Loucy (cell line): ENCODE results near the gene POU2F1.
"Not testable (repeated sequence)": the region's sequence is repeated elsewhere in the genome, so short reads cannot be mapped to it uniquely, and the experiment has no call there.

Source experiments
- H2AFZ ChIP-seq: fragments of 200-600 bp; sonication (generic); 2 replicates; pipeline ENCODE4 v1.6.0; 2016; ENCODE audit warnings: antibody characterized with exemption, mild to moderate bottlenecking, low read length, moderate library complexity
- H3F3A ChIP-seq: fragments of 200-600 bp; 2 replicates; pipeline ENCODE4 v1.6.0; 2016; ENCODE audit warnings: antibody characterized with exemption, low read depth, mild to moderate bottlenecking
- H3K27me3 ChIP-seq: fragments of 200-600 bp; sonication (generic); 2 replicates; pipeline ENCODE4 v1.6.1; 2014; ENCODE audit warnings: low read length, mild to moderate bottlenecking; ENCODE audit not compliant: insufficient read depth, poor library complexity, severe bottlenecking
- H3K36me3 ChIP-seq: fragments of 200-600 bp; sonication (generic); 2 replicates; pipeline ENCODE4 v1.6.1; 2016; ENCODE audit warnings: low read length; ENCODE audit not compliant: insufficient read depth
- H3K4me1 ChIP-seq: fragments of 200-600 bp; sonication (generic); 2 replicates; pipeline ENCODE4 v1.5.1; 2014; ENCODE audit warnings: low read length, mild to moderate bottlenecking; ENCODE audit not compliant: insufficient read depth, poor library complexity, severe bottlenecking
- H3K4me2 ChIP-seq: fragments of 200-600 bp; sonication (generic); 2 replicates; pipeline ENCODE4 v1.6.0; 2014; ENCODE audit warnings: antibody characterized with exemption, low read length, low read depth, mild to moderate bottlenecking; ENCODE audit not compliant: poor library complexity, severe bottlenecking
- H3K4me3 ChIP-seq: fragments of 200-600 bp; sonication (generic); 2 replicates; pipeline ENCODE4 v1.5.1; 2014; ENCODE audit warnings: low read length, mild to moderate bottlenecking, mixed read lengths; ENCODE audit not compliant: poor library complexity, severe bottlenecking
- H3K79me2 ChIP-seq: fragments of 200-600 bp; sonication (generic); 2 replicates; pipeline ENCODE4 v1.6.1; 2014; ENCODE audit warnings: low read length; ENCODE audit not compliant: insufficient read depth
- H3K9ac ChIP-seq: fragments of 200-600 bp; sonication (generic); 2 replicates; pipeline ENCODE4 v1.6.0; 2014; ENCODE audit warnings: mild to moderate bottlenecking, low read depth, low read length, moderate library complexity; ENCODE audit not compliant: poor library complexity, severe bottlenecking
- H3K9me2 ChIP-seq: fragments of 200-600 bp; sonication (generic); replicated peaks from 2 replicates; pipeline ENCODE4 v1.6.1; 2016; ENCODE audit warnings: low read depth, low read length, mixed read lengths
- H3K9me3 ChIP-seq: fragments of 200-600 bp; sonication (generic); 2 replicates; pipeline ENCODE4 v1.6.1; 2014; ENCODE audit warnings: mild to moderate bottlenecking, antibody characterized with exemption, low read length, low read depth; ENCODE audit not compliant: insufficient read depth
- H4K20me1 ChIP-seq: fragments of 200-600 bp; sonication (generic); 2 replicates; pipeline ENCODE4 v1.6.0; 2014; ENCODE audit warnings: antibody characterized with exemption, low read length, mild to moderate bottlenecking; ENCODE audit not compliant: insufficient read depth, poor library complexity, severe bottlenecking
- CTCF ChIP-seq: fragments of 200-600 bp; sonication (generic); conservative IDR thresholded peaks from 2 replicates; pipeline ENCODE4 v1.5.1; 2014; ENCODE audit warnings: mild to moderate bottlenecking, antibody characterized with exemption, low read length
- EZH2phosphoT487 ChIP-seq: fragments of 200-600 bp; IDR thresholded peaks from 2 replicates; pipeline ENCODE4 v1.6.1; 2018; ENCODE audit warnings: antibody characterized with exemption, mild to moderate bottlenecking, moderate library complexity, borderline replicate concordance

POU2F1 gene

GRCh38 chr1:167221126-167221737, 546 bp downstream of the POU2F1 start:
- Histone ChIP-seq H3K79me2 (peaks cover 64% of the 10 kb centered on the region), H3K4me2 (peak overlapping the region; percentile 95), H2AFZ (peak overlapping the region; percentile 89), H3K27me3 (no peaks in the 10 kb centered on the region), H3K9me2 (no peaks in the 10 kb centered on the region), H4K20me1 (peaks cover 44% of the 10 kb centered on the region), H3F3A (peaks cover 11% of the 10 kb centered on the region; the same call in 1 of the 2 replicates), H3K9ac (peak overlapping the region; percentile 83), H3K4me3 (peak overlapping the region; percentile 83), H3K4me1 (peaks cover 56% of the 10 kb centered on the region), H3K9me3 (no peaks in the 10 kb centered on the region), H3K36me3 (no peaks in the 10 kb centered on the region)
- TF ChIP-seq CTCF (no peak), EZH2phosphoT487 (no peak)

- Histone ChIP-seq H4K20me1 (peaks cover 52% of the 10 kb centered on the region), H3K9ac (peak overlapping the region; percentile 78), H3K9me3 (no peaks in the 10 kb centered on the region), H3K4me2 (peak overlapping the region; percentile 95), H3K79me2 (peaks cover 71% of the 10 kb centered on the region), H3K9me2 (no peaks in the 10 kb centered on the region), H3F3A (peaks cover 11% of the 10 kb centered on the region; the same call in 1 of the 2 replicates), H3K4me3 (peak overlapping the region; percentile 83), H3K4me1 (peaks cover 59% of the 10 kb centered on the region), H3K27me3 (no peaks in the 10 kb centered on the region), H3K36me3 (no peaks in the 10 kb centered on the region), H2AFZ (peak overlapping the region; percentile 50; the same call in 1 of the 2 replicates)
- TF ChIP-seq EZH2phosphoT487 (no peak), CTCF (no peak)
Observed at GRCh38 chr1:167221738-167222610, 1.3 kb downstream of the POU2F1 start.

- peak overlapping the region; percentile 83 for H3K4me3 ChIP-seq
- no peaks in the 10 kb centered on the region for H3K36me3 ChIP-seq
- no peaks in the 10 kb centered on the region for H3K9me3 ChIP-seq
- H3K9ac ChIP-seq = peak overlapping the region; percentile 78
- no peaks in the 10 kb centered on the region for H3K27me3 ChIP-seq
- H3K79me2 ChIP-seq = peaks cover 86% of the 10 kb centered on the region
- H3K4me2 ChIP-seq = peak overlapping the region; percentile 95
- peaks cover 11% of the 10 kb centered on the region; the same call in 1 of the 2 replicates for H3F3A ChIP-seq
- no peaks in the 10 kb centered on the region for H3K9me2 ChIP-seq
- TF ChIP-seq EZH2phosphoT487 (no peak), CTCF (no peak)
- peaks cover 65% of the 10 kb centered on the region for H4K20me1 ChIP-seq
- peaks cover 60% of the 10 kb centered on the region for H3K4me1 ChIP-seq
- H2AFZ ChIP-seq = no peak overlapping the region
Observed at GRCh38 chr1:167223144-167224103, 2.7 kb downstream of the POU2F1 start.

- H3K4me3 ChIP-seq = peak overlapping the region; percentile 36
- H3K36me3 ChIP-seq, H2AFZ ChIP-seq, H3K9me2 ChIP-seq, H3K9me3 ChIP-seq, H3K27me3 ChIP-seq: not testable (repeated sequence)
- H3K79me2 ChIP-seq = peaks cover 89% of the 10 kb centered on the region
- H3K4me2 ChIP-seq = peak overlapping the region; percentile 95
- peaks cover 79% of the 10 kb centered on the region for H4K20me1 ChIP-seq
- H3K4me1 ChIP-seq = peaks cover 60% of the 10 kb centered on the region
- peak overlapping the region; percentile 11 for H3K9ac ChIP-seq
- peaks cover 11% of the 10 kb centered on the region; the same call in 1 of the 2 replicates for H3F3A ChIP-seq
Observed at GRCh38 chr1:167224734-167225235, 4.1 kb downstream of the POU2F1 start.
